HG03108 (cell line): Measurements from ENCODE around the gene FAM118B.
A peak's percentile ranks its signal among the peaks of the same experiment; 100 is the strongest.
"Not testable (repeated sequence)": the region's sequence is repeated elsewhere in the genome, so short reads cannot be mapped to it uniquely, and the experiment has no call there.

Experiments used
- ATAC-seq: cut with Tn5 transposase; IDR thresholded peaks from one replicate; pipeline ENCODE4 v1.9.1; 2021; ENCODE audit warnings: moderate library complexity; ENCODE audit not compliant: unreplicated experiment

The FAM118B gene

DNA sequence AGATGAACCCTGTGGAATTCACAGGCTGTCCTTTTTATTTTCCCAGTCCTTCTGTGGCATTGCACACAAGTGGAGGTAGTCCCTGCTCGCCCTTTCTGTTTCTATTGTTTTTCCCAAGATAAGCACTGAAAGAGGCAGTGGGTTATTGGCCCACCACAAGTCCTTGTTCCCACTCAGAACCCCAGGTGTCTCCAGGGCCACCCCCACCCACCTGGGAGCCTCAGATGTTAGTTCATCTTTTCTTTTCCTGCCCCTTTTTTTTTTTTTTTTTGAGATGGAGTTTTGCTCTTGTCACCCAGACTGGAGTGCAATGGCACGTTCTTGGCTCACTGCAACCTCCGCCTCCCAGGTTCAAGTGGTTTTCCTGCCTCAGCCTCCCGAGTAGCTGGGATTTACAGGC, 97.2 kb downstream of the FAM118B start:
- not testable (repeated sequence) for ATAC-seq

DNA sequence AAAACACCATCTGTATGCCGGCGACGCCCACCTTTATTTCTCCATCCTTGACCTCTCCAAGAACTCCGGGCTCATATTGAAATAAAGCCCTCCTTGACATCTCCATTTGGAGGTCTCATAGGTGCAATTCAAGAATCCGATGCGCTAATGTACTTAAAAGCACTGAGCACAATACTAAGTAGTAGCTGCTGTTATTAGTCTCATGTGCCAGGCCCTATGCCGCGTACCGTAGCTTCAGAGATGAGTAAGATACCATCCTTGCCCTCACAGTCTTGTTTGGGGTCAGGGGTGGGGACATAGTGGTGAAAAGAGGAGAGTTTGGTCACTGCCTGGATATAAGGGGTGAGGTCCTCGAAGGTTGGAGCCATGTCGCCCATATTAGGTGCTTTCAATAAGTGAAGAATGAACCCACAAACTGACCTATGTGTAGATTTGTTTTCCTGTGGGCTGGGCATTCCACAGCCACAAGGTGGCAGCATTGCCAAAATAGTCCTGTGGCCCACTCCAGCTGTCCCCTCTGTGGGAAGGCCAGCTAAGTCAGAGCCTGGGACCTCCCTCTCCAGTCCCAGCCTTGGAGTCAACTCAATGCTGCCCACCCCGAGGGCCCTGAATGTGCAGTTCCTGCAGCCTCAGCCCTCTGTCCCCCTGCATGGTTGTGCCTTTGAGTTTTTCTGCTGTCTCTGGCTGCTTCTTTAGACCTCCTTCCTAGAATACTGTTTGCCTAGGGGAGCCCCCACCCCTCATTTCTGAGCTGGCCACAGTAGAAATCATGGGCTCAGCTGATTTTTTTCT, 98.8 kb downstream of the FAM118B start:
- ATAC-seq: no peak

DNA sequence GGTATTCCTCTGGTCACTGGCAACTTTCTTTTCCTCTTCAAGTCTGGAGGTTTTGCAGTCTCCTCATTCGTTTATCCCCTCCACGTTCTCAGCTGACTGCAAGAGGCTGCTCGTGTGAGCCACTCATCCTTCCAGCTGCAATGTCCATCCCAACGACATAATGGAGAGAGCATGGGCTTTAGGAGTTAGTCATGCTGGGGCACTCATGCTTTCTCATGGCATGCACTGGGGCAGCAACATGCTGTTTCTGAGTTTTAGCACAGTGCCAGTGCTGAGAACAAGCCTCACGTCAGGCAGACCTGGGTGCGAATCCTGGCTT, 99.4 kb downstream of the FAM118B start:
- ATAC-seq: no peak

DNA sequence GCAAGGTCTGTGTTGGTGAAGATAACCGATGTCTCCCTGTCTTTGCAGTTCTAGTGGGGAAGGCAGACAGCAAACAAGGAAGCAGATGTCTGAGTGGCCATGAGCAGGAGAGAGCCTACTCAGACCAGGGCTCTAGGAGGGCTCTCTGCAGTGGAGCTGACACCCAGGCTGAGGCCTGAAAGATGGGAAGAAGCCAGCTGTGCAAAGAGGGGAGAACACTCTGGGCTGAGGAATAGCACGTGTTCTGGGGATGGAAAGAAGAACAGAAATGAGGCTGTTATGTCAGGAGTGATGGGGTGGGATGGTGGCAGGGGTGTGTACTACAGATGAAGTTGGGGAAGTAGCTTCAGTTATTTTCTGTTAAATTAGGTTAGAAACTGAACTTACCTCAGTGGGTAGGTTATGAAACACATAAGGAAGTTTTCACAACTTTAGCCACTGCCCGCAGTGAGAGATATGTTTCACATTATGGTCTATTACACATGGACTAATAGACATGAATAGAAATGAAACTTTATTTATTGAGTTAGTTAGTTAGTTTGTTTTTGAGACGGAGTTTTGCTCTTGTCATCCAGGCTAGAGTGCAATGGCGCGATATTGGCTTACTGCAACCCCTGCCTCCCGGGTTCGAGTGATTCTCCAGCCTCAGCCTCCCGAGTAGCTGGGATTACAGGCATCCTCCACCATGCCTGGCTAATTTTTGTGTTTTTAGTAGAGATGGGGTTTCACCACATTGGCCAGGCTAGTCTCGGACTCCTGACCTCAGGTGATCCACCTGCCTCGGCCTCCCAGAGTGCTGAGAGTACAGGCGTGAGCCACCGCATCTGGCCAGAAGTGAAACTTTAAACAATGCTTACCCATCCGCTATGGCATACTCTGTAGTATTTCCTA, 100.1 kb downstream of the FAM118B start:
- peak; percentile 67 for ATAC-seq
